Psoas muscle (tissue), 8 donors: Measurements from ENCODE around the gene USP49. TPM values are rescaled to one million over a fixed set of nuclear protein-coding genes. Genes with fewer than 3 reads are reported as not detected.

Source experiments
- ATAC-seq, 4 donors: fragments of 200-7000 bp; cut with Tn5 transposase; one replicate each; pipeline ENCODE4 v1.9.1; 2020; ENCODE audit warnings: moderate library complexity in 3 of 4, mild to moderate bottlenecking in 2 of 4
- DNase-seq, 2 donors: peaks; one replicate each; pipeline ENCODE4 v3.0.0-alpha.2; 2020
- H3K27ac ChIP-seq: fragments of 200-600 bp; one replicate; pipeline ENCODE4 v1.8.0; 2022
- H3K27me3 ChIP-seq, 3 donors: fragments of 200-600 bp in 1 of 3; one replicate each; pipeline versions ENCODE4 v1.6.1 to v1.8.0; 2013 to 2022; ENCODE audit warnings: low read length in 2 of 3, mild to moderate bottlenecking in 2 of 3, moderate library complexity in 1 of 3; ENCODE audit not compliant: insufficient read depth in 3 of 3
- H3K36me3 ChIP-seq, 2 donors: fragments of 200-600 bp in 1 of 2; one replicate each; pipeline versions ENCODE4 v1.6.1 to v1.8.0; 2013 to 2022; ENCODE audit warnings: low read depth in 1 of 2, mild to moderate bottlenecking in 1 of 2, moderate library complexity in 1 of 2; ENCODE audit not compliant: insufficient read depth in 1 of 2
- H3K4me1 ChIP-seq: fragments of 200-600 bp; one replicate; pipeline ENCODE4 v1.8.0; 2022
- H3K4me3 ChIP-seq: fragments of 200-600 bp; one replicate; pipeline ENCODE4 v1.8.0; 2022; ENCODE audit warnings: mild to moderate bottlenecking
- H3K9me3 ChIP-seq: fragments of 200-600 bp; one replicate; pipeline ENCODE4 v1.8.0; 2022
- WGBS, 3 donors: extraction: QIAGEN DNeasy Blood & Tissue Kit; methylation state at CpG; one replicate each; pipeline versions ENCODE4 v1.1.6 to v1.1.7; 2013; 5-methylcytosine and 5-hydroxymethylcytosine counted together
- intact Hi-C, 2 donors: fragments of 100-400 bp; cut with DNase I; formaldehyde crosslinking; loops; one replicate each; pipeline versions ENCODE4 v1.11.0 to v1.14.2; 2022
- polyA plus RNA-seq, 3 donors: library from polyadenylated mRNA; stranded (reverse); fragments of 200-250 nt; gene quantifications; one replicate each; pipeline ENCODE4 v1.2.3, GENCODE V29; 2013
- total RNA-seq, 4 donors: library from RNA; stranded (reverse); fragmentation: NEBNext Ultra II Directional in 2 of 4; extraction: Animal tissue kit (Norgen Biotek cat#: 25700) in 2 of 4; gene quantifications; one replicate each; pipeline versions ENCODE4 v1.2.1 to v1.2.4, GENCODE V29; 2021 to 2023
- TF ChIP-seq, protein P1 (sequence below): fragments of 200-600 bp; IDR thresholded peaks from one replicate; pipeline ENCODE4 v1.8.0; 2022; ENCODE audit warnings: antibody characterized with exemption
- donor health status: healthy with polysubstance abuse.
- donor health status: DM: no; HTN: no; CAD: no; lungs with moderate emphysema.
- donor health status: Bipolar disorder and iron deficiency.
- donor health status: healthy.
- donor health status: DM: yes; HTN: yes; CAD: no.
- donor health status: DM: no; HTN: no; CAD: no.
- donor health status: DM: no; HTN: no; CAD: no.
- donor health status: DM: yes; HTN: yes; CAD: no.

The USP49 gene
- total and polyA plus RNA-seq, 7 donors = 0.38 to 1.6 (median 0.84) TPM

- H3K4me3 ChIP-seq = no peak overlapping the region
- H3K36me3 ChIP-seq = peaks cover 0 to 95% of the 10 kb centered on the region in 2 donors
- ATAC-seq = no peak
- H3K27ac ChIP-seq = no peak overlapping the region
- intact Hi-C loops = loop anchor here in 1 of 2 donors (10.0 kb wide), 1 partner anchor 48 kb away; no protein-coding TSS in a partner anchor
- H3K9me3 ChIP-seq = no peaks in the 10 kb centered on the region
- H3K4me1 ChIP-seq = no peaks in the 10 kb centered on the region
- H3K27me3 ChIP-seq = no peaks in the 10 kb centered on the region
- DNase-seq = no peak
- 87 to 93% (median 90%) methylated on average over 2 of the region's 2 CpGs for WGBS, 3 donors
- TF ChIP-seq, protein P1, sequence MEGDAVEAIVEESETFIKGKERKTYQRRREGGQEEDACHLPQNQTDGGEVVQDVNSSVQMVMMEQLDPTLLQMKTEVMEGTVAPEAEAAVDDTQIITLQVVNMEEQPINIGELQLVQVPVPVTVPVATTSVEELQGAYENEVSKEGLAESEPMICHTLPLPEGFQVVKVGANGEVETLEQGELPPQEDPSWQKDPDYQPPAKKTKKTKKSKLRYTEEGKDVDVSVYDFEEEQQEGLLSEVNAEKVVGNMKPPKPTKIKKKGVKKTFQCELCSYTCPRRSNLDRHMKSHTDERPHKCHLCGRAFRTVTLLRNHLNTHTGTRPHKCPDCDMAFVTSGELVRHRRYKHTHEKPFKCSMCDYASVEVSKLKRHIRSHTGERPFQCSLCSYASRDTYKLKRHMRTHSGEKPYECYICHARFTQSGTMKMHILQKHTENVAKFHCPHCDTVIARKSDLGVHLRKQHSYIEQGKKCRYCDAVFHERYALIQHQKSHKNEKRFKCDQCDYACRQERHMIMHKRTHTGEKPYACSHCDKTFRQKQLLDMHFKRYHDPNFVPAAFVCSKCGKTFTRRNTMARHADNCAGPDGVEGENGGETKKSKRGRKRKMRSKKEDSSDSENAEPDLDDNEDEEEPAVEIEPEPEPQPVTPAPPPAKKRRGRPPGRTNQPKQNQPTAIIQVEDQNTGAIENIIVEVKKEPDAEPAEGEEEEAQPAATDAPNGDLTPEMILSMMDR = no peak
These were observed 98.7 kb downstream of the USP49 start for GRCh38 chr6:41796474-41796873.

DNA sequence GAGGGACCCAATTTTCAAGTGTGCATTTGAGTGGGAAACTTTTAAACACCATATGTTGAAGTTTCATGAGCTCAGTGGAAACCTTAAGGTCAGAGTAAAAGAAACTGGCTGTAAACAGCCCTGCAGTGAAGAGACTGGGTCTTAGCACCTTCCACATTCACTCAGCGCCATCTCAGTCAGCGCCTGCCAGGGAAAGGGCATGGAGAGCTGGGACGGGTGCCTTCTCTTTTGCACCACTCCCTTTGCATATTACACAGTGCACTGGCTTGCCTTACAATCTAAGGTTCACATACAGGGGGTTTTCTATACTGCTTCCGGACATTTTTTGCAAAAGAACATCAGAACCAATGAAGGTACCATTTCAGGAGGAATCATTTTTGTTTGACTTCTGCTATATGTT lies 103.2 kb downstream of the USP49 start:
- peaks cover 7 to 82% of the 10 kb centered on the region in 2 donors for H3K36me3 ChIP-seq
- WGBS, 3 donors = 56 to 71% (median 65%) methylated on average over 4 of the region's 4 CpGs

DNA sequence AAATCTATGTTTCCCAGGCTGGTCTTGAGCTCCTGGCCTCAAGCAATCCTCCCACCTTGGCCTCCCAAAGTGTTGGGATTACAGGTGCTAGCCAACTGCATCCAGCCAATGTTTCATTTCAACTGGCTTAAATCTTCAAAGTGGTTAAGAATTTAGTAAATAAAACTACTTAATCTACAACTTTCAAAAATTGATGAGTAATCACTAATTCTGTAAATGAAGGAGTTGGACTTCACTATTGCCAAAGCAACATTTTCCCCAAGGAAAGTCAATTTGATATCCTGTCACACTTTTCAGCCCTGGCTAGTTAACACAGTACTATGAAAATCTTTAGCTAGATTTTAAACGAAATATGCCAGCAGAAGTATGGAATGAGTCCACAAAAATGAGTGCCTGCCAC lies 103.9 kb downstream of the USP49 start:
- Histone ChIP-seq H3K27me3 (no peaks in the 10 kb centered on the region), H3K9me3 (no peaks in the 10 kb centered on the region), H3K4me1 (peaks cover 22% of the 10 kb centered on the region), H3K36me3 (peaks cover 7 to 75% of the 10 kb centered on the region in 2 donors), H3K27ac (no peak overlapping the region), H3K4me3 (no peak overlapping the region)
- ATAC-seq (no peak), DNase-seq (no peak)
- 62 to 87% (median 76%) methylated on average over 1 of the region's 1 CpG for WGBS, 3 donors
- TF ChIP-seq, protein P1 = no peak
- intact Hi-C loops = loop anchor here in 1 of 2 donors (10.0 kb wide), 1 partner anchor 53 kb away; no protein-coding TSS in a partner anchor

More for the DNA sequence above, 103.2 kb downstream of the USP49 start:
- Histone ChIP-seq H3K27me3 (no peaks in the 10 kb centered on the region), H3K4me3 (no peak overlapping the region), H3K9me3 (no peaks in the 10 kb centered on the region), H3K27ac (no peak overlapping the region), H3K4me1 (peaks cover 22% of the 10 kb centered on the region)
- TF ChIP-seq, protein P1 = no peak
- no peak for DNase-seq
- ATAC-seq = no peak
- intact Hi-C loops = loop anchor here in 1 of 2 donors (10.0 kb wide), 1 partner anchor 53 kb away; no protein-coding TSS in a partner anchor

- DNase-seq (no peak), ATAC-seq (no peak)
- peaks cover 7 to 62% of the 10 kb centered on the region in 2 donors for H3K36me3 ChIP-seq
- TF ChIP-seq, protein P1 = no peak
- WGBS, 3 donors = 97 to 100% (median 100%) methylated on average over 1 of the region's 1 CpG
- intact Hi-C loops = loop anchor here in 1 of 2 donors (10.0 kb wide), 1 partner anchor 55 kb away; no protein-coding TSS in a partner anchor
- no peak overlapping the region for H3K4me3 ChIP-seq
- no peaks in the 10 kb centered on the region for H3K9me3 ChIP-seq
- no peak overlapping the region for H3K27ac ChIP-seq
- peaks cover 30% of the 10 kb centered on the region for H3K4me1 ChIP-seq
- no peaks in the 10 kb centered on the region for H3K27me3 ChIP-seq
These were observed 105.1 kb downstream of the USP49 start for GRCh38 chr6:41790045-41790444.

DNA sequence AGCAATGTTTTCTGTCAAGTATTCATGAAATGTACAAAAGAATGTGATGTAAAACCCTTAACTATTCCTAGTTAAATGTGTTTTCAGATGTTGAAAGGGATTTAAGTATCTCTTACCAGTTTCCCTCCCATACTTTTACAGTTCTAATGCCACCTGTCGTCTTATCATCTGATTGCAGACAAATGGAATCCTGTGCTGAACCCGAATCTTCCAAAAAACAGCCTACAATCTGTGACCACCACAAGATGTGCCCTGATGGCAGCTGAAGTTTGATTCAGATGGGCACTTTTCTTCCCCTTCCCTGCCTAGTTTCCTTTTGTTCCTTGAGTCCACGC lies 105.8 kb downstream of the USP49 start:
- Histone ChIP-seq H3K4me1 (peaks cover 30% of the 10 kb centered on the region), H3K4me3 (no peak overlapping the region), H3K36me3 (peaks cover 7 to 55% of the 10 kb centered on the region in 2 donors), H3K27ac (no peak overlapping the region), H3K27me3 (no peaks in the 10 kb centered on the region), H3K9me3 (no peaks in the 10 kb centered on the region)
- TF ChIP-seq, protein P1 = no peak
- DNase-seq (no peak), ATAC-seq (no peak)
- intact Hi-C loops = loop anchor here in 1 of 2 donors (10.0 kb wide), 1 partner anchor 105 kb away; the partner anchor contains the start of gene USP49
- WGBS, 3 donors = 54 to 69% (median 65%) methylated on average over 3 of the region's 3 CpGs
